ENCODE data around the gene MYO1H.
"Not testable (repeated sequence)": the region's sequence is repeated elsewhere in the genome, so short reads cannot be mapped to it uniquely, and the experiment has no call there.

MYO1H gene

GRCh38 chr12:109422251-109422650 is 74.6 kb downstream of the MYO1H start:
- Mint-ChIP-seq H3K4me3 (no peak overlapping the region), H3K27ac (no peak overlapping the region)

GRCh38 chr12:109423392-109423791 is 75.7 kb downstream of the MYO1H start:
- Mint-ChIP-seq H3K27ac (no peak overlapping the region), H3K36me3 (ENCODE audit: low read depth) (no peaks in the 10 kb centered on the region), H3K27me3 (ENCODE audit: low read depth) (no peaks in the 10 kb centered on the region), H3K4me1 (ENCODE audit: low read depth) (no peaks in the 10 kb centered on the region), H3K9me3 (peaks cover 7% of the 10 kb centered on the region), H3K4me3 (no peak overlapping the region)

More at GRCh38 chr12:109422251-109422650, 74.6 kb downstream of the MYO1H start:
- no peaks in the 10 kb centered on the region for H3K36me3 Mint-ChIP-seq (ENCODE audit: low read depth)
- peaks cover 7% of the 10 kb centered on the region for H3K9me3 Mint-ChIP-seq
- no peaks in the 10 kb centered on the region for H3K27me3 Mint-ChIP-seq (ENCODE audit: low read depth)
- H3K4me1 Mint-ChIP-seq (ENCODE audit: low read depth) = no peaks in the 10 kb centered on the region

GRCh38 chr12:109428037-109428629 is 80.4 kb downstream of the MYO1H start:
- no peak overlapping the region for H3K4me3 Mint-ChIP-seq
- H3K4me1 Mint-ChIP-seq (ENCODE audit: low read depth) = peaks cover 2% of the 10 kb centered on the region
- H3K36me3 Mint-ChIP-seq (ENCODE audit: low read depth) = no peaks in the 10 kb centered on the region
- H3K27ac Mint-ChIP-seq = no peak overlapping the region
- no peaks in the 10 kb centered on the region for H3K9me3 Mint-ChIP-seq
- H3K27me3 Mint-ChIP-seq (ENCODE audit: low read depth) = no peaks in the 10 kb centered on the region

GRCh38 chr12:109428804-109429203 is 81.1 kb downstream of the MYO1H start:
- not testable (repeated sequence) for H3K27ac Mint-ChIP-seq; H3K4me1 Mint-ChIP-seq (ENCODE audit: low read depth); H3K9me3 Mint-ChIP-seq; H3K27me3 Mint-ChIP-seq (ENCODE audit: low read depth); H3K36me3 Mint-ChIP-seq (ENCODE audit: low read depth); H3K4me3 Mint-ChIP-seq

- Mint-ChIP-seq H3K9me3 (no peaks in the 10 kb centered on the region), H3K27ac (no peak overlapping the region), H3K36me3 (ENCODE audit: low read depth) (no peaks in the 10 kb centered on the region), H3K27me3 (ENCODE audit: low read depth) (no peaks in the 10 kb centered on the region), H3K4me1 (ENCODE audit: low read depth) (peaks cover 4% of the 10 kb centered on the region), H3K4me3 (no peak overlapping the region)
These were observed 82.5 kb downstream of the MYO1H start for GRCh38 chr12:109430244-109430643.

- Mint-ChIP-seq H3K27me3 (ENCODE audit: low read depth) (no peaks in the 10 kb centered on the region), H3K36me3 (ENCODE audit: low read depth) (no peaks in the 10 kb centered on the region), H3K27ac (no peak overlapping the region), H3K4me1 (ENCODE audit: low read depth) (peaks cover 4% of the 10 kb centered on the region), H3K9me3 (no peaks in the 10 kb centered on the region), H3K4me3 (no peak overlapping the region)
These were observed 84.7 kb downstream of the MYO1H start for GRCh38 chr12:109432431-109432830.

GRCh38 chr12:109432842-109433304 is 85.2 kb downstream of the MYO1H start:
- peaks cover 4% of the 10 kb centered on the region for H3K4me1 Mint-ChIP-seq (ENCODE audit: low read depth)
- peak overlapping the region; percentile 11 for H3K27ac Mint-ChIP-seq
- H3K4me3 Mint-ChIP-seq = no peak overlapping the region
- H3K36me3 Mint-ChIP-seq (ENCODE audit: low read depth) = no peaks in the 10 kb centered on the region
- no peaks in the 10 kb centered on the region for H3K27me3 Mint-ChIP-seq (ENCODE audit: low read depth)
- H3K9me3 Mint-ChIP-seq = no peaks in the 10 kb centered on the region

- peaks cover 4% of the 10 kb centered on the region for H3K4me1 Mint-ChIP-seq (ENCODE audit: low read depth)
- H3K27me3 Mint-ChIP-seq (ENCODE audit: low read depth) = no peaks in the 10 kb centered on the region
- no peak overlapping the region for H3K27ac Mint-ChIP-seq
These were observed 85.9 kb downstream of the MYO1H start for GRCh38 chr12:109433618-109434017.

GRCh38 chr12:109434582-109434981 is 86.9 kb downstream of the MYO1H start:
- no peak overlapping the region for H3K27ac Mint-ChIP-seq
- H3K4me1 Mint-ChIP-seq (ENCODE audit: low read depth) = peaks cover 4% of the 10 kb centered on the region
- no peaks in the 10 kb centered on the region for H3K36me3 Mint-ChIP-seq (ENCODE audit: low read depth)
- no peak overlapping the region for H3K4me3 Mint-ChIP-seq
- H3K9me3 Mint-ChIP-seq = no peaks in the 10 kb centered on the region
- no peaks in the 10 kb centered on the region for H3K27me3 Mint-ChIP-seq (ENCODE audit: low read depth)

More at GRCh38 chr12:109433618-109434017, 85.9 kb downstream of the MYO1H start:
- no peak overlapping the region for H3K4me3 Mint-ChIP-seq
- H3K36me3 Mint-ChIP-seq (ENCODE audit: low read depth) = no peaks in the 10 kb centered on the region
- no peaks in the 10 kb centered on the region for H3K9me3 Mint-ChIP-seq

GRCh38 chr12:109435428-109436187 is 87.9 kb downstream of the MYO1H start:
- Mint-ChIP-seq H3K4me1 (ENCODE audit: low read depth) (peaks cover 4% of the 10 kb centered on the region), H3K9me3 (no peaks in the 10 kb centered on the region), H3K36me3 (ENCODE audit: low read depth) (no peaks in the 10 kb centered on the region), H3K27ac (no peak overlapping the region), H3K4me3 (no peak overlapping the region), H3K27me3 (ENCODE audit: low read depth) (no peaks in the 10 kb centered on the region)

GRCh38 chr12:109436188-109436560 is 88.5 kb downstream of the MYO1H start:
- no peaks in the 10 kb centered on the region for H3K9me3 Mint-ChIP-seq

GRCh38 chr12:109439181-109439580 is 91.5 kb downstream of the MYO1H start:
- Mint-ChIP-seq H3K4me3 (no peak overlapping the region), H3K36me3 (ENCODE audit: low read depth) (no peaks in the 10 kb centered on the region), H3K27ac (no peak overlapping the region), H3K4me1 (ENCODE audit: low read depth) (no peaks in the 10 kb centered on the region), H3K27me3 (ENCODE audit: low read depth) (no peaks in the 10 kb centered on the region), H3K9me3 (no peaks in the 10 kb centered on the region)

More at GRCh38 chr12:109436188-109436560, 88.5 kb downstream of the MYO1H start:
- H3K27ac Mint-ChIP-seq = no peak overlapping the region
- H3K27me3 Mint-ChIP-seq (ENCODE audit: low read depth) = no peaks in the 10 kb centered on the region
- H3K4me3 Mint-ChIP-seq = no peak overlapping the region
- no peaks in the 10 kb centered on the region for H3K36me3 Mint-ChIP-seq (ENCODE audit: low read depth)
- peaks cover 4% of the 10 kb centered on the region for H3K4me1 Mint-ChIP-seq (ENCODE audit: low read depth)

- H3K27me3 Mint-ChIP-seq (ENCODE audit: low read depth); H3K36me3 Mint-ChIP-seq (ENCODE audit: low read depth); H3K4me3 Mint-ChIP-seq; H3K4me1 Mint-ChIP-seq (ENCODE audit: low read depth); H3K27ac Mint-ChIP-seq; H3K9me3 Mint-ChIP-seq: not testable (repeated sequence)
These were observed 92.3 kb downstream of the MYO1H start for GRCh38 chr12:109439951-109440350.

- H3K9me3 Mint-ChIP-seq = no peaks in the 10 kb centered on the region
- H3K36me3 Mint-ChIP-seq (ENCODE audit: low read depth) = no peaks in the 10 kb centered on the region
- no peaks in the 10 kb centered on the region for H3K27me3 Mint-ChIP-seq (ENCODE audit: low read depth)
- H3K4me1 Mint-ChIP-seq (ENCODE audit: low read depth) = no peaks in the 10 kb centered on the region
- H3K27ac Mint-ChIP-seq = no peak overlapping the region
- H3K4me3 Mint-ChIP-seq = no peak overlapping the region
These were observed 93.3 kb downstream of the MYO1H start for GRCh38 chr12:109440851-109441490.

- H3K27ac Mint-ChIP-seq = no peak overlapping the region
- H3K36me3 Mint-ChIP-seq (ENCODE audit: low read depth) = no peaks in the 10 kb centered on the region
- H3K4me3 Mint-ChIP-seq = no peak overlapping the region
- no peaks in the 10 kb centered on the region for H3K9me3 Mint-ChIP-seq
- no peaks in the 10 kb centered on the region for H3K27me3 Mint-ChIP-seq (ENCODE audit: low read depth)
- no peaks in the 10 kb centered on the region for H3K4me1 Mint-ChIP-seq (ENCODE audit: low read depth)
These were observed 96.1 kb downstream of the MYO1H start for GRCh38 chr12:109443794-109444193.

Measured in T-helper 1 cell treated with Interleukin-12 subunit alpha and Interleukin-12 subunit beta and Interleukin-4 antibody, amounts not matched to agents 30 μg/mL and 1 μg/mL, for 36 hours (primary cell).